ENCODE measurements around the gene MAEL.

The MAEL gene

DNA sequence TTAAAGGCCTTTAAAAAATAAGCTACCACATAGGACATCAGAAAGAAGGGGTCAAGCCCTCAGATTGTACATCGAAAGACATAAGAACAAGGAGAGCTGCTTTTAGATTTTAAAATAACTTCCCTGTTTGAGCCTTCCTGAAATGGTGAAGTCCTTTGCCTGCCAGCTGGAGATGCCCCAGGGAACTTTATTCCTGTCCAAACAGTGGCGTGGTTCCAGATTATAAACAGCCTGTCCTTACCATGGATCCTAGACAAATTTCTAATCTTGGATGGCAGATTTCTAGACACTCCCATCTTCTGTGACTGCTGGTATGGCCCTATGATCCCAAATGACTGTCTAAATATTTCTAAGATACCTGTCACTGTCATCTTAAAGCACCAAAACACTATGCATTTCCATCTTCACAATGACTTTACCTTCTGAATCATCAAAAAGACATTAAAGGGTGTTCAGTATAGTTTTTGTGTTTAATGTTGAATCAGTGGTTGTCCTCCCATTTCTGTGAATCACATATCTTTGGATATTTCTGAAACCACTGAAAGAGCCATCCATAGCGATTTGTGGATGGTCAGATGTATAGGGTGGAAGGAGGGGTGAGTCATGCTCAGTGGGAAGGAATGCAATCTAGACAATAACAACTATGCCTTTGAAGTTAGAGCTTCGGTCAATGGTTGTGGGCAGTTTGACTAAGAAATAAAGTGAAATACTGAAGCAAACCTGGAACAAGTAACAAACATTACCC is 36.9 kb upstream of the MAEL start:
- no peaks in the 10 kb centered on the region for H4K20me1 ChIP-seq (ENCODE audit: control insufficient read depth, insufficient read depth, low read depth, low read length)
- H3F3A ChIP-seq (ENCODE audit: control insufficient read depth, insufficient read depth): no peaks in the 10 kb centered on the region
- H3K9me2 ChIP-seq (replicated peaks; ENCODE audit: control insufficient read depth, low read length): no peaks in the 10 kb centered on the region
- no peak overlapping the region for H3K4me3 ChIP-seq (ENCODE audit: low read length)
- H3K36me3 ChIP-seq (ENCODE audit: control insufficient read depth, low read length): peaks cover 3% of the 10 kb centered on the region; the same call in 1 of the 2 replicates
- H3K27me3 ChIP-seq (ENCODE audit: control insufficient read depth, low read length): no peaks in the 10 kb centered on the region
- H3K4me2 ChIP-seq (ENCODE audit: low read length): no peak overlapping the region
- H3K79me2 ChIP-seq (ENCODE audit: control insufficient read depth, low read length): no peaks in the 10 kb centered on the region
- TF ChIP-seq EZH2phosphoT487 (IDR thresholded peaks at IDR 0.05; ENCODE audit: borderline replicate concordance, low read length): no peak
- no peak for TF ChIP-seq CTCF (IDR thresholded peaks at IDR 0.05; ENCODE audit: low read depth, low read length, poor library complexity, severe bottlenecking)
- H3K27ac ChIP-seq (ENCODE audit: low read depth, low read length): no peak overlapping the region
- no peaks in the 10 kb centered on the region for H3K9me3 ChIP-seq (ENCODE audit: control insufficient read depth, insufficient read depth, low read length)
- no peaks in the 10 kb centered on the region for H3K4me1 ChIP-seq (ENCODE audit: control insufficient read depth, low read length)

GRCh38 chr1:166953491-166953890 is 35.6 kb upstream of the MAEL start:
- Histone ChIP-seq H3K79me2 (ENCODE audit: control insufficient read depth, low read length) (no peaks in the 10 kb centered on the region), H3K27me3 (ENCODE audit: control insufficient read depth, low read length) (no peaks in the 10 kb centered on the region), H3K4me1 (ENCODE audit: control insufficient read depth, low read length) (no peaks in the 10 kb centered on the region), H3K4me2 (ENCODE audit: low read length) (no peak overlapping the region), H3K9me2 (replicated peaks; ENCODE audit: control insufficient read depth, low read length) (no peaks in the 10 kb centered on the region), H3F3A (ENCODE audit: control insufficient read depth, insufficient read depth) (no peaks in the 10 kb centered on the region), H3K9me3 (ENCODE audit: control insufficient read depth, insufficient read depth, low read length) (no peaks in the 10 kb centered on the region), H3K36me3 (ENCODE audit: control insufficient read depth, low read length) (peaks cover 3% of the 10 kb centered on the region; the same call in 1 of the 2 replicates), H4K20me1 (ENCODE audit: control insufficient read depth, insufficient read depth, low read depth, low read length) (no peaks in the 10 kb centered on the region), H3K27ac (ENCODE audit: low read depth, low read length) (no peak overlapping the region), H3K4me3 (ENCODE audit: low read length) (no peak overlapping the region)
- no peak for TF ChIP-seq CTCF (IDR thresholded peaks at IDR 0.05; ENCODE audit: low read depth, low read length, poor library complexity, severe bottlenecking)
- TF ChIP-seq EZH2phosphoT487 (IDR thresholded peaks at IDR 0.05; ENCODE audit: borderline replicate concordance, low read length): no peak

DNA sequence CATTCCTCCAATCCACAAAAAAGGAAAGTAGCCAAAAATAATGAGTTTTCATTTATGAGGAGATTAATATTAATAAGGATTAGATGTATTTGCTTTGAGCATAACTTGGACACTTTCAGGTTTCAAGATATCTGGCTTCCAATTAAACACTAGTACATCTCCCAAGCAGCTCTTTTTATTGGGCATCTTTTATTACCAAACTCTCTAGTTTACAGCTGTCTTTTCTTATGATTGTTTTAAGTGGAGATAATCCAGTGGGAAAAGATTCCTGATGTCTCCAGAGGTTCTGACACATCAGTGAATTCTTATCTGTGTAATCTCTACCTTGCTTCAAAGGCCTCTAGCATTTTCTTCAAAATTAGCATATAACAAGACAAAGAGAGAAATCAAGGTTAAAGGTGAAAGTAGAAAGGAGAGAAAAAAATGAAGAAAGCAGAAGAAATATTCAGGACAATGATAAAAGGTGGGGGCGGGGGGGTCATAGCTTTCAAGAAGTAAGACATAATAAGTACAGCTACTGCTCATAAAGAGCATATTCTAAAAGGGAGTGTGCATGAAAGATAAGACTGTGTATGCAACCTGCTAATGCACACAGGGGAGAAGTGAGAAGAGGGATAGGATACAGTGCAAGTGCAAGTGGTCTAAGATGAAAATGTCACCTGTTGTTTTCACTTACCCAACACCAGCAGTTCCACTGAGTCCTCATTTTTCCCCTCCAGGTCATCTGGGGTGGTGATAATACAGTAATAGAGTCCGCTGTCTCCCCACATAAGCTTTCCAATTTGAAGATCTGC is 32.8 kb upstream of the MAEL start:
- H3K36me3 ChIP-seq (ENCODE audit: control insufficient read depth, low read length): peaks cover 3% of the 10 kb centered on the region; the same call in 1 of the 2 replicates
- no peak overlapping the region for H3K4me2 ChIP-seq (ENCODE audit: low read length)
- H3K4me1 ChIP-seq (ENCODE audit: control insufficient read depth, low read length): peaks cover 12% of the 10 kb centered on the region
- H3K4me3 ChIP-seq (ENCODE audit: low read length): no peak overlapping the region
- H3K79me2 ChIP-seq (ENCODE audit: control insufficient read depth, low read length): no peaks in the 10 kb centered on the region
- no peaks in the 10 kb centered on the region for H3F3A ChIP-seq (ENCODE audit: control insufficient read depth, insufficient read depth)
- H4K20me1 ChIP-seq (ENCODE audit: control insufficient read depth, insufficient read depth, low read depth, low read length): no peaks in the 10 kb centered on the region
- no peaks in the 10 kb centered on the region for H3K9me2 ChIP-seq (replicated peaks; ENCODE audit: control insufficient read depth, low read length)
- no peaks in the 10 kb centered on the region for H3K27me3 ChIP-seq (ENCODE audit: control insufficient read depth, low read length)
- H3K27ac ChIP-seq (ENCODE audit: low read depth, low read length): no peak overlapping the region
- TF ChIP-seq CTCF (IDR thresholded peaks at IDR 0.05; ENCODE audit: low read depth, low read length, poor library complexity, severe bottlenecking): no peak
- no peak for TF ChIP-seq EZH2phosphoT487 (IDR thresholded peaks at IDR 0.05; ENCODE audit: borderline replicate concordance, low read length)
- H3K9me3 ChIP-seq (ENCODE audit: control insufficient read depth, insufficient read depth, low read length): no peaks in the 10 kb centered on the region
